NCI-H1048 (cell line): ENCODE data around the gene ITSN2.
"Not testable (repeated sequence)": the region's sequence is repeated elsewhere in the genome, so short reads cannot be mapped to it uniquely, and the experiment has no call there.

ENCODE experiments used
- DNase-seq: peaks from one replicate; lab custom pipeline; 2025; lab: John Stamatoyannopoulos, UW

The ITSN2 gene

DNA sequence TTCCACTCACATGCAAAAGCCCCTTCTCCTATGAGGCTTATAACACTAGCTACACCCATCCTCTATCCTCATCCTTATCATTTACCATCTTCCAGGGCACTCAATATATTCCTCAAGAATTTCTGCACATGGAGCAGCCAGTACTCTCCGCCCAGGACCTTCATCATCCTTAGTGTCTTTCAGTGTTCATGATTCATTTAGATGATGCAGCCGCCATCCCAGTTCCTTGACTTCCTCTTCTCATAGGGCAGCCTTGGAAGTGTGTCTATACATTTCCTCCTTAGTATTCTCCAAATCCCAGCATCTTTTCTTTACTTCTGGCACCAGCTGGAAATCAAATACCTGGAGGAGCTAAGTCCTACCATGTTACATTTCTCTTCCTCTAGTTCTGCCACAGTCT lies 3.0 kb upstream of the ITSN2 start:
- DNase-seq, result no peak

DNA sequence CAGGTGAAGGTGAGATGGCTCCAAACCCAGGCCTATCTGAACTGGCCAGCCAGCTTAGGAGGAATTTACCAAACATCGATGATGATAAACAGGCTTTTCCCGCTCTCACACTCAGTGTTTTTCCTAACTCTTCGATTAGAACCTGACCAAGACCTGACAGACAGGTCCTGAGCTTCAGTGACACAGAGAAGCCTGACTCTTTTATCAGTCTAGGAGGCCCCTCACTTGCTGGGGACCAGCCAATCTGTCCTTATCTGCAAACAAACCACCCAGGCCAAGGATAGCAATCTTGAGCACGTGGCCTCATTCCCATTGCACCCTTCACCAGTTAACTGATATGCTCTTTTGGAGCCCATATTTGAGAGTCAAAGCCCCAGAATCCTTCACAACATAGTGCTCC lies 1.9 kb upstream of the ITSN2 start:
- no peak for DNase-seq

GRCh38 chr2:24360963-24361330 lies 611 bp upstream of the ITSN2 start:
- no peak for DNase-seq

GRCh38 chr2:24359129-24360049 lies 947 bp downstream of the ITSN2 start:
- no peak for DNase-seq

- DNase-seq, result not testable (repeated sequence)
Measured at GRCh38 chr2:24357767-24358166, 2.6 kb downstream of the ITSN2 start.

- not testable (repeated sequence) for DNase-seq
Measured at GRCh38 chr2:24357115-24357514, 3.2 kb downstream of the ITSN2 start.

GRCh38 chr2:24354957-24355356 lies 5.4 kb downstream of the ITSN2 start:
- DNase-seq, result no peak

DNA sequence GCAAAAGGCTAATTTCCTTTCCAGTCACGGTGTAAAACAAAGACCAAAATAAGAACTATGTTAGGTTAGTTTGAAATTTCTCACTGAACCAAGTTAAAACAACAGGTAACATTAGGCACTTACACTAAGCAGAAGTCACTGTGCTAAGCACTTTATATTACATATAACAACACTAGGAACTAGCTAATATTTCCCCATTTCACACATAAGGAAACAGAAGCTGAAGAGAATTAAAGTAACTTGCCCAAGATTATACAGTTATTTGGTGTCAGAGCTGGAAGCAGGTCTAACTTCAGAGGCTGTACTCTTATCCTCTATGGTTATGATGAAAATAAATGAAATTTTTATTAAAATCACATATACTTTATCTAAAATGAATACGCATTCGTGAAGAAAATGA lies 5.9 kb downstream of the ITSN2 start:
- no peak for DNase-seq

DNA sequence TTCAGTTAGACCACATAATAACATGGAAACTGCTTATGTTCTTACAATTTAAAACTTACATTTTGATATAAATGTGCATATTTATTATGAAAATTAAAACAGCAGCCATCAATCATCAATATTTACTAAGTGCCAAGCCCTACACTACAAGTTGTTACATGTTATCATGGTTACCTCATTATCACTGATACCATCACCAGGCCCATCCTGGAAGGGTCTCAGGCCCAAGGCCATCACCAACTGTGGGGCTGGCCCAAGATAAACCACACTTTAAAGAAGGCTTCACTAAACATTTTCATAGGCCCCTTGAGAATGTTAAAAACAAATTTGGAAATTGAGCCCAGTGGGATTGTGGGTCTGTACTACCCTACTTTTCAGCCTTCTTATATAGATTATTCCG lies 6.4 kb downstream of the ITSN2 start:
- DNase-seq, result no peak

GRCh38 chr2:24353364-24353763 lies 7.0 kb downstream of the ITSN2 start:
- no peak for DNase-seq

- DNase-seq, result no peak
Measured at GRCh38 chr2:24352664-24353063, 7.7 kb downstream of the ITSN2 start.

DNA sequence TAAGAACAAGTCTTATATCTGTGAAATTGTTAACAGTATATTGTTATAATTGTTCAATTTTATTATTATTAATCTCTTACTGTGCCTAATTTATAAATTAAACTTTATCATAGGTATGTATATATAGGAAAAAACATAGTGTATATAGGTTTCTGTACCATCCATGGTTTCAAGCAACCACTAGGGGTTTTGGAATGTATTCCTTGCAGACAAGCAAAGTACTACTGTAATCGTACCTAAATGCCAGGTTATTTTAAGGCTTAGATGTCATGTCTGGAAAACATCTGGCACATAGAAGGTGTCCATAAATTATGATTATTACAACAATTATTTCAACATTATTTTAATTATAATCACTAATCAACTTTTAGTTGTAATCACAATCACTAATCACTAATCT lies 8.4 kb downstream of the ITSN2 start:
- DNase-seq, result no peak

DNA sequence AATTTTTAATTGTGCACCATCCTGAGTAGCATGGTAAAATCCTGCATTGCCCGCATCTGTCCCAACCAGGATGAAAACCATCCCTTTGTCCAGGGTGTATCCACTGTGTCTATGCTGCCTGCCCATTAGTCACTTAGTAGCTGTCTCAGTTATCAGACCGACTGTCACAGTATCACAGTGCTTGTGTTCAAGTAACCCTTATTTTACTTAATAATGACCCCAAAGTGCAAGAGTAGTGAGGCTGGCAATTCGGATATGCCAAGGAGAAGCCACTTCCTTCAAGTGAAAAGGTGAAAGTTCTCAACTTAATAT lies 8.8 kb downstream of the ITSN2 start:
- DNase-seq, result no peak

GRCh38 chr2:24350826-24351626 lies 9.3 kb downstream of the ITSN2 start:
- no peak for DNase-seq

- DNase-seq, result no peak
Measured at GRCh38 chr2:24349097-24349496, 11.2 kb downstream of the ITSN2 start.

DNA sequence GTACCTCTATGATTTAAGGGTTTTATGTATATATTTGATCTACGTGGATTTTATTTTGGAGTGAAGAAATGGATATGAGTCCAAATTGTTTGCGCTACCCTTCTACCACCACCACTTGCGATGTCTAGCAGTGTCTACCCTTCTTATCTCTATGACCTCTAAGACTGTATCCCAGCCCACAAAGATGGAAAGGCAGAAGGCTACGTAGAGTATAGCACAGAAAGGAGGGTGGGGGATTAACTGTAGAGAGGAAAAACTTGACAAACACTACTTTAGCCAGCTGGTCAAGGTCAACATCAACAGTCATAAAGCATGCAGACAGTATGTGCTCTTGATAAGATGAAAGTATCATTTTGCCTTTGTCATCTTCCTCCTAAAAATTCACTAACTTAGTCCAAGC lies 14.4 kb downstream of the ITSN2 start:
- DNase-seq, result no peak

DNA sequence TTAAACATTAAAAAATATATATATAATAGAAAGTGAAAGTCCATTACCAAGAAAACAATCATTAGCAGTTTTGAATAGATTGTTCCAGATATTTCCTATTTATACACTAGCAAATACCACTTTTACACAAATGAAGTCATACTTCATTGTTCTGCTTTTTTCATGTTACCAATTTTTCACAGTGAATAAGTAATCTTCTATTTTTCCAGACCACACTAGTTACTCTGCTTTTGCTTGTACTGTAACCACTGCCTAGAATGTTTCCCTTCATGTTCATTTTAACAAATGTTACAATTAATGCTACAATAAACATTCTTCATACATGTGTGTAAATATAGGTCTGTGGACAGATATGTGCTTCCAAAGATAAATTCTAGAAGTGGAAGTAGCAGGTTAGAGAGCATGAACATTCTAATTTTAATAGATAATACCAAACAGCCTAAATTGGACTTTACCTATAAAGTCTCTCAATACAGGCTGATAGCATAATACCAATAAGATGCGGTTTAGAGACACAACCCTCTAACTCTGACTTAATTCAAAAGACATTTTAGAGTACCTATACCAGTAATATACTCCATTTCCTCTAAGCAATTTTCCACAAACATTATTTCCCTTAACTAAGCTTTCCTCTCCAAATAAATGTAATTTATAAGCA lies 17.0 kb downstream of the ITSN2 start:
- no peak for DNase-seq

DNA sequence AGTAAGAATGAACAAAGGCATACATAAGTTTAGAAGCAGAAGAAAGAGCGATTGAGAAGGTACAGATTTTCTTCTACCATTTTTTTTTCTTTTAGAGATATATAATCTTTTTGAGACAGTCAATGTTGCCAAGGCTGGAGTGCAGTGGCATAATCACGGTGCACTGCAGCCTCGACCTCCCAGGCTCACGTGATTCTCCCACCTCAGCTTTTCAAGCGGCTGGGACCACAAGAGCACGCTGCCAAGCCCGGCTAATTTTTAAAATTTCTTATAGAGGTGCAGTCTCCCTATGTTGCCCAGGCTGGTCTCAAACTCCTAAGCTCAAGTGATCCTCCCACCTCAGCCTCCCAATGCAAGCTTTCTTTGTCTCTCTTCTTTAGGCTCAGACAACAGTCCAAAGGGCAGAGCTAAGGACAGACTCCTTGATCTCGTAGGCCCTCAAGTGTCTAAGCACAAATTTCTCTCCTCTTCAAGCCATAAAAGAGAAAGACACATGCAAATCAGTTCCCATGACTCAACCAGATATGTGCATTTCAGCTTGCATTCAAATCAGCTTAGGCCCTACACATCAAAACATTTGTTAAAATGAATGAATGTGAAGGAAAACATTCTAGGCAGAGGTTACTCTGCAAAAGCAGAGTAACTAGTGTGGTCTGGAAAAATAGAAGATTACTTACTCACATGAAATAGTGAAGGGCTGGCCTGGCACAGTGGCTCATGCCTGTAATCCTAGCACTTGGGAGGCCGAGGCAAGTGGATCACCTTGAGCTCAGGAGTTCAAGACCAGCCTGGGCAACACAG lies 18.0 kb downstream of the ITSN2 start:
- no peak for DNase-seq

- DNase-seq, result no peak
Measured at GRCh38 chr2:24339856-24340262, 20.5 kb downstream of the ITSN2 start.

GRCh38 chr2:24339098-24339497 lies 21.2 kb downstream of the ITSN2 start:
- not testable (repeated sequence) for DNase-seq

GRCh38 chr2:24337890-24338289 lies 22.4 kb downstream of the ITSN2 start:
- no peak for DNase-seq

GRCh38 chr2:24336811-24337210 lies 23.5 kb downstream of the ITSN2 start:
- DNase-seq, result no peak
